Activated gamma-delta T cell (primary cell): ENCODE data around the gene WDR91.
"Not testable (repeated sequence)": the region's sequence is repeated elsewhere in the genome, so short reads cannot be mapped to it uniquely, and the experiment has no call there.

ENCODE experiments used
- DNase-seq: peaks from one replicate; lab custom pipeline; 2025; lab: John Stamatoyannopoulos, UW

WDR91 gene

DNA sequence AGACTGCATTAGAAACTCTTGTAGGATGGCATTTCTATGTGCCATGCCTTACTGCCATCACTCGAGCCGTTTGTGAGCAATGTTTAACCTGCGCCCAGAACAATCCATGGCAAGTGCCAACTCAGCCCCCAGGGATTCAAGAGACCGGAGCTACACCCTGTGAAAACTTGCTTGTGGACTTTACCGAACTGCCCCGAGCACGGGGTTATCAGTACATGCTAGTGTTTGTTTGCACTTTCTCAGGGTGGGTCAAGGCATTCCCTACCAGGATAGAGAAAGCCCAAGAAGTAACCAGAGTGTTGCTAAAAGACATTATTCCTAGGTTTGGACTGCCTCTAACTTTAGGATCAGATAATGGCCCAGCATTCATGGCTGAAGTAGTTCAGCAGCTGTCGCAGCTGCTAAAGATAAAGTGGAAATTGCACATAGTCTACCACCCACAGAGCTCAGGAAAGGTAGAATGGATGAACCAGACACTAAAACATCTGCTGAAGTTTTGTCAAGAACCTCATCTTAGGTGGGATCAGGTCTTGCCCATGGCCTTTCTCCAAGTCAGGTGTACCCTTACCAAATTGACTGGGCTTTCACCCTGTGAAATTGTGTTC, 31.9 kb downstream of the WDR91 start:
- DNase-seq, result no peak

DNA sequence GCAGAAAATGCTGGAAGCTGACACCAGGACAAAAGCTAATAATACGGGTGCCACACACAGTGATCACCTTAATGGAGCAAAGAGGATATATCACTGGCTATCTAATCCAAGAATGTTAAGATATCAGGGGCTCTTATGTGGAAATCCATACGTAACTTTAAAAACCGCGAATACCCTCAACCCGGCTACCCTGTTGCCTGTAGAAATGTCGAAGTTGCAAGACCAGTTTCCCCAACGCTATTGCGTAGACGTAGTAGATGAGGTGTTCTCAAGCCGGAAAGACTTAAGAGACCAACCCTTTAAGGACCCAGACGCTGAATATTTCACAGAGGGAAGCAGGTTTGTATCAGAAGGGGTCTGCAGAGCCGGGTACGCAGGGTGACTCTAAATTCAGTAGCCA, 33.0 kb downstream of the WDR91 start:
- no peak for DNase-seq

DNA sequence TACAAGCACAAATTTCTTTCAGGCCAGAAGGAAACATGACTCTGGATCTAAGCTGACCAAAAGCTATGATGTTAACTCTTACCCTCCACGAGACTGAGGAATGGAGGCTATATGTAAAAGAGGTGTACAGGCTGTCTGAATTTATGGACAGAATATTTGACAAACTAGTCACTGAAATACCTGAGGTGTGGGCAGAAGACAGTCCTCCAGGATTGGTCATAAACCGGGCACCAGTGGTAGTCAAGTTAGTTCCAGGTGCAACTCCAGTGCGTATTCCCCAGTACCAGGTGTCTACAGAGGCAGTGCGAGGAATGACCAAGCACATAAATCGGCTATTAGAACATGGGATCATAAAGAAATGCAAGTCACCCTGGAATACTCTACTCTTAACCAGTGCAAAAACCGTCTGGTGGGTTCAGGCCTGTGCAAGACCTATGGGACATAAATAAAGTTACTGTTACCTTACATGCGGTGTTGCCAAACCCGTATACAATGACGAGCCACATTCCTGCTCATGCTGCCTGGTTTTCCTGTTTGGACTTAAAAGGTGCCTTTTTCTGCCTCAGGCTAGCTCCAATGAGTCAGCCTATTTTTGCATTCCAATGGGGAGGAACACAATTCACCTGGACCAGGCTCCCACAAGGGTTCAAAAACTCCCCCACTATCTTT, 34.2 kb downstream of the WDR91 start:
- no peak for DNase-seq

DNA sequence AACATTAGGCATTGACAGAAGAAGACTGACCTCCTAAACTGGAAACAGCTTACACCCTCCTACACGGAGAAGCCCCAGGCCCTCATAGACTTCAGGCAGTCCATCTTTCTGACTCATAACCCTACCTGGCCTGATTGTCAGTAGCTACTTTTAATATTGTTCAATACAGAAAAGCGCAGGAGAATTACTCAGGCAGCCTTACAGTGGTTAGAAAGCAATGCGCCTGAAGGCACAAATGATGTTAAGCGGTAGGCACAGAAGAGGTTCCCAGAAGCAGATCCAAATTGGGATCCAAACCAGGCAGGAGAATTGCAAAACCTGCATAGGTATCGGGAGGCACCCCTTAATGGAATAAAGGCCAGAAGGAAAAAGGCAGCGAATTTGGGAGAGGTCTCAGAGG, 35.4 kb downstream of the WDR91 start:
- no peak for DNase-seq

DNA sequence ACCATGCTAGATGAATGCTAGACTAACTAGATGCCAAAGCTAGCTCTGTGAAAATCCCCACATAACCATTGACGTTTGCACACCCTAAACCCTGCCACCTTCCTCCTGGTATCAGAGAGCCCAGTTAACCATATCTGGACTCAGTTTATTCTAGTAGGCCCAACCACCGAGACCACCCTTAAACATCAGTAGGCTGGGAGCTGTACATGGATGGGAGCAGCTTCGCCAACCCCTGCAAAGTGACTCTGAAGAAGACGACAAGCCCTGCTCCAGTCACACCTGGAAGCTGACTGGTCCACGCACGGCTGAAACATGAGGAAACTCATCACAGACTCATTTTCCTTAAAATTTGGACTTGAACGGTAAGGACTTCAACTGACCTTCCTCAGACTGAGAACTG, 36.4 kb downstream of the WDR91 start:
- no peak for DNase-seq

DNA sequence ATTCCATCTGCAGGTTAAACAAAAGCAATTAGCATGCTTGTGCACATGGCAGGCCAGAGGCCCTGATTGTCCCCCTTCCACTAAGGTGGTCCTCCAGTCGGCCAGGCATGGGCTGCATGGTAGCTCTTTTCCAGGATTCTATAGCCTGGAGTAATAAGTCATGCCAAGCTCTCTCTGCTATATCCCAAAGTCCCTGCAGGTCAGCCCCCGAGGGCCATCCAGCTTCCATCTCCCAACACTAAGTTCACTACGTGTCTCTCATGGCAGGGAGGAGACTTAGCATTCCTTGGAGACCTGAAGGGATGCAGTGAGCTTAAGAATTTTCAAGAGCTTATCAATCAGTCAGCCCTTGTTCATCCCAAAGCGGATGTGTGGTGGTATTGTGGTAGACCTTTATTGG, 37.4 kb downstream of the WDR91 start:
- DNase-seq, result not testable (repeated sequence)

DNA sequence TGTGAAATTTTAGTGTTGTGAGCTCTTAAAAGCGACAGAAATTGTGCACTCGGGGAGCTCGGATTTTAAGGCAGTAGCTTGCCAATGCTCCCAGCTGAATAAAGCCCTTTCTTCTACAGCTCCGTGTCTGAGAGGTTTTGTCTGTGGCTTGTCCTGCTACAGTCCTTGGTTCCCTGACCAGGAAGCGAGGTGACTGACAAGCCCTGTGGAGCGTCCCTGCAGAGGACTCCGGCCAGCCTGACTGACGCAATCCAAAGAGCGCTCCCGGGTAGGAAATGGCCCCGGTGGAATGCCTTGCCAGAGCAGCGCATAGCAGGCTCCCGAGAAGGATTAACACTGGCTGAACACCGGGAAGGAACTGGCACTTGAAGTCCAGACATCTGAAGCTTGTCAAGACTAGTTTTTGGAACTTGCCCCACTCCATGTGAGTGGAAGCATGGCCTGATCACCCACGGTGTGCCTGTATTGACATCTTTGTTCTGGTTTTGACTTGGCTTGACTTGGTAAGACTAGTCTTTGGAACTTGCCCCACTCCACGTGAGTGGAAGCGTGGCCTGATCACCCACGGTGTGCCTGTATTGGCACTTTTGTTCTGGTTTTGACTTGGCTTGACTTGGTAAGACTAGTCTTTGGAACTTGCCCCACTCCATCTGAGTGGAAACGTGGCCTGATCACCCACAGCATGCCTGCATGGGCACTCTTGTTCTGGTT, 39.6 kb downstream of the WDR91 start:
- DNase-seq, result not testable (repeated sequence)

DNA sequence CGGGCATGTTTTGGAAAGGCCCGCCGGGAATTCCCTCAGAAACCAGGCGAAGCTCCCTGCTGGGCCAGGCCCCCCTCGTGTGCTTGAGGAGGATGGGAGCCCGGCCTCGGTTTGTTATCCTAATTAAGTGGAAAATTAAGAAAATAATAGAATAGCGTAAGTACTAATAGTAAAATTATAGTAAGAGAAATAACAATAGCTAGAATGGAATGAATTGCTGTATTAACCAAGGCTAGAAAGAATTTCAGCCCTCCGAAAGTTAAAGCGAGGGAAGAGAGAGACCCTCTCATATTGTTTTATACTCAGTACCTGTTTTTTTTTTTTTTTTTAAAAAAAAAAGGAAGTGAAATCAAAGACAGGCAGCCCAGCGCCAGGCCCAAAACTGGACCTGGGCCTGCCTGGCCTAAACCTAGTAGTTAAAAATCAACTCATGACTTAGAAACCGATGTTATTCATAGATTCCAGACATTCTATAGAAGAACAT, 40.3 kb downstream of the WDR91 start:
- DNase-seq, result not testable (repeated sequence)

DNA sequence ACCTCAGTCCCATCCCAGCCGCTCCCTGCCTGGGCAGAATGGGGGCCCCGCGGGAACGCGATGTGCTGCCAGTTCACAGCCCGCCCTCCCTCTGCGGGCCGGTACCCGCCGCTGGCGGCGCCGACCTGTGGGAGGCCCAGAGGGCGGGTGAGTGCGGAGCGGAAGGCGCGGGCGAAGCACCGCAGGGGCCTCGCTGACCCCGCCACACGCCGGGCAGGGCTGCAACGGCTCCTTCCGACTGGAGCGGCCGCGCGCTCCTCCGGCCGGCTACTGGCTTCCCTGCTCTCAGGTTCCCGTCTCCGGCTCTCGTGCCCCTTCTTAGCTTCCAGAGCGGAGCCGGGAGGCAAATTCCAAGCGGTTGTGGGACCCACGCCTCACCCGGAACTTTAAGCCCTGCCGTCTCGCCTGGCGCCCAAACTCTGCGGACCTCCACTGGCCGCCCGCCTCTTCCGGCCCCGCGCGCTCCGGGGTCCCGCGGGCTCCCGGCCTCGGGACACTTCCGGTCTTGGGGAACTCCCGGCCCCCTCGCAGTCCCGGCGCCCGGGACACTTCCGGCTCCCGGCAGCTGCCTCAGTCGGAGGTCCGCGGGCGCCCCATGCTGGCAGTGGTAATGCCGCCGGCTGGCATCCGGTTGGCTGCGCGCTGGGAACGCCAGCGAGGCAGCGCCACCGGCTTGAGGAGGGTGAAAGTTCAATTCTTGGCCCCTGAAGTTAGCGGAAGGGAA, 40.9 kb downstream of the WDR91 start, which contains the start of gene CYREN:
TSS of gene CYREN (minus strand) at position 434 of the 724 bp plus-strand sequence. CDS start 1,785 bp downstream, outside the sequence.
- DNase-seq, result peak; percentile 85

DNA sequence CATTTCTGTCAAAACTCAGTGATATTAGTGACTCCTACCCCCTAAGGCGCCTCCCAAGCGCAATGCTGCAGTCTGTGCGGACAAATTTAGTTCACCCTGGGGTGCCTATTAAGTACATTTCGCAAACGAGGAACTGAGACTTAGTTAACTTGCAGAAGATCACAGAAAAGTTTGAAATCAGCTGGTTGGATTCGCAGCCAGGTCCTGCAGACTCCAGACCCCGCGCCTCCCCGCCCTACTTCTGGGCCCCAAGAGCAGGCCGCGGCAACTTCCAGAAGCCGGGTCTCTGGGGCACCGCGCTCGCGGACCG, 41.4 kb downstream of the WDR91 start:
- no peak for DNase-seq

DNA sequence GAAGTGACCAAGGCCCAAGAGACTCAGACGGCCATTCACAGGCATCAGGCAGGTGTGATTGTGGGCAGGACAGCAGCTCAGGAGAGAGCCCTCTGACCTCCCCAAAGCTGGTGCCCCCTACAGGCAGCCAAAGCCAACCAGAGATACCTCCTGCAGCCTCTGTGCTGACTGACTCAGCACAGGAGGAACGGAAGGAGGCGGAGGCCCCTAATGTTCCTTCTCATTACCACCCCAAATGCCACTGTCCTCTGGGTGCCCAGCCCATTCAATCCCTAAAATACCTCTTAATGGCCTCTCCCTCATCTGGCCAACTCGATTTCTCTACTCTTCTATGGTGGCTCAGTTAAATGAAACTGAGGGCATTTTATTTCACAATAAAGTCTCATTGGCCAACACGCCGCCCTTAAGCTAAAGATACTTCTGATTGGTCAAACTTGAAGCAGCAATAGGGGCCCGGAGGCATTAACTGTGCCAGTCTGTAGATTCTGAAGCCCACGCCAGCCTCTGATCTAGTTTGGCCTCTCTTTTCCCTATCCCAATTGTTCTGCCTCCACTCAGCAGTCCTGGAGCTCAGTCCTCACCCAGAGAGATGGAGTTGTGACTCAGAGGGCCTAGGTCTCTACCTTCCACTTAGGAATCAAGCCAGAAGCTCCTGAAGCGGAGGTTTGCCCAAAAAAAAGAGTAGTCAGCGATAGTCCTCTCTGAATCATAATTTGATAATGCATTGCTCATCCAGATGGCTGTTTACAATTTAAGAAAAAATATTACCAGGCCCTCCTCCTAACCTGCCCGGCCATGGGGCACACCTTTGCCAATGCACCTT, 42.0 kb downstream of the WDR91 start:
- DNase-seq, result no peak

DNA sequence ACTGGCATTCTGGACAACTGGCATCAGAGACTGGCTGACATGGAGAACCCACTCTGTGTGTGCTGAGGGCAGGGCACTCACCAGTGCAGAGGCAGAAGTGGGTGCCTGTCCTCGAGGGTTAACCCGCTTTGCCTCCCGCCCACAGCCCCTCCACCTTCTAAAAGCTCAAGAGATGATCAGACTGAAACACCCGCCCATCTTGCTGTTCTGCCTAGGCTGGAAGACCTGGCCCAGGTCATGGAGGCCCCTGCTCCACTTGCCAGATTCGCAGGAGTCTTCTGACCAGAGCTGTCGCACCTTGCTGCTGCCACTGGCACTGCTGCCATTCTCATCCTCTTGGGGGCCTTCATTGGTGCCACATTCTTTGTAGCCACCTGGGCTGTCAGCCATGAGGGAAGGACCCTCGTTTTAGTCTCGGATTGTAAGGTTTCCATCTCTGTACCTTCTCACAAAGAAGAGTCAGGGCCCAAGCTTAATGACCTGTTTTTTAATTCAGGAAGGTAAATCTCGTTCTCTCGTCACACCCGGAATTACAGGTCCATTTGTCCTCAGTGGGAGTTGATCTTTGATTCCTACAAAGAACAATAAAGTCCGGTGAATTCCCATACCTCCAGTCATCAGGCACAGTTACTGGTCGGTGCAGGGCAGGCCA, 42.7 kb downstream of the WDR91 start:
- no peak for DNase-seq

DNA sequence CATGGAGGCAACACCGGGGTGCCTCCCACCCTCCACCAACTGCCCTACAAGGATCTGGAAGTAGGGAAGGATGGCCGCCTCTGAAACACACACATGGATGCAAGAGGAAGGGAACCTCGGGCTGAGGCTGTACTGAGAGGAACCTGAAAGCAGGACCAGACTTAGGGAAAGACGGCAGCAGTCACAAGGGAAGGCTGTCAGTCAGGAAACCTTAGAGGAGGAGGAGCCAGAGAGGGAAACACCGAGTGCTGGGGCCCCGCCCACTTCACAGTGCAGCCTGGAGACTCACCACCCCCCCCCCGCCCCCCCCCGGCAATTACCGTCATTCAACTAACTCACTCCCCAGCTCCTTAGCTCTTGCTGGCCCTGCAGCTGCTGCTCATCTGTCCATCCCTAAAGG, 43.3 kb downstream of the WDR91 start:
- no peak for DNase-seq

DNA sequence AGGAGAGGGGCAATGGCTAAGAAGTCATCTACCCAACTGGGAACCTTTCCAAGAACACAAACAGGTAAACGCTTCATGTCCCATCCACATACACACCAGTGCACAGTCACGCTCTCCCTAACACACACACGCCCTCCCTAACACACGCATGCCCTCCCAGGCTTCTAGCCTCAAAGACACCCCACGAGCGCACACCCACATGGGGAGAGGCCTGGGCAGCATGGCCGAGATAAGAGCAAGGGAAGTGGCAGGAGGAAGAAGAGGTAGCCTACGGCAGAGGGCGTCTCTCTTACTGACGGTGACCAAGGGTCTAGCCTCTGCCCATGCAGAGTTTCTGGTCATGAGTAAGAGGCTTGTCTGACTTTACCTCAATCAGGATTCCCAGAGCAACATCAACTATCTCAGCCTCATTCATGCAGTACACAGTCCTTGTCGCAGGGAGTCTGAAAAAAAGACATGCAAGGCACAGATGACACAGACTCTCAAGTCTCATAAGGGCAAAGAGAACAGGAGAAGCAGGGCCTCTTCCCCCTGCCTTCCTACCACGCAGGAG, 43.9 kb downstream of the WDR91 start:
- no peak for DNase-seq

DNA sequence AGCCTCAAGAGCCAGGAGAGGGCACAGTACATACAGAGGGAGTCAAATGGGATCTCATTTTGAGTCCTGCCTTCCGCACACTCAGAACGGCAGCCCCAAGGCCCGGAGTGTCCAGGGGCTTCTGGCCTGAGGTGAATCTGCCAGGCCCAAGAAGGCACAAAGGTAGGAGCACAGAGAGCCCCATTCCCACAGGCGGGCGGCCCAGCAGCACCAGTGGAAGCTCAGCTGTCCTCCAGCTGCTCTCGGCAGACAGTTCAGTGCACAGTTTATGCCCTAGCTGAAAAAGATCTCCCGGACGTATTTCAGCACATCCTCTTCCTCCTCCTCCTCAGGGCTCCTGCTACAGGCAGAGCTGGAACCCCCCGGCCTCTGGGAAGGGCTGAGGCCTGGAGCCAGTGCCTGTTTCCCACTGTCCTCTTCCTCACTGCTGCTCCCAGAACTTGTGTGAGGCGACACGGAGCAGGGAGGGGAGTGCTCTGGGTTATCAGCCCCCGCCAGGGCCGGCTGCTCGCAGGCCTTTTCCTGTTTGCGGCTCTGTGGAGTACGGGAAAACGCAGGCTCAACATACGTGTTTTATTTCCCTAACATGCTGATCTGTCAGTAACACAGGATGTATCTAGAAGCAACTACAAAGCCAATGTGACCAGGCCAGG, 44.9 kb downstream of the WDR91 start:
- DNase-seq, result no peak

DNA sequence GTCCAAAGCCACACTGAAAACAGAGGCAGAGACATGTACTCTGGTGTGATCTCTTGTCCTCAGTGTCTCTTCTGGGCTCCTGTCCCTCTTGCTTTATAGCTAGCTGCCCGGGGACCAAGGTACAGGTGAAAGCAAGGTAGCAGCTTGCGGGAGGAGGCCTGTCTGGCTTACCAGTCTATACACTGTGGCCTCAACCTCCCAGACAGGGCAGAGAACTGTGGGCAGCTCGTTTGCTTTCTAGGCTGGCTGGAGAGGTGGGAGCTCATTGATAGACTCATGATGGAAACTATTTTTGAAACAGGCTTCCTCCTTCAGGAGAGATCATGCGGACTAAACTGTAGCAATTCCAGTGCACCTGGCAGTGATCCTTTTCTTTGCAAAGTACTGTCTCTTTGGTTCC, 45.5 kb downstream of the WDR91 start:
- no peak for DNase-seq

DNA sequence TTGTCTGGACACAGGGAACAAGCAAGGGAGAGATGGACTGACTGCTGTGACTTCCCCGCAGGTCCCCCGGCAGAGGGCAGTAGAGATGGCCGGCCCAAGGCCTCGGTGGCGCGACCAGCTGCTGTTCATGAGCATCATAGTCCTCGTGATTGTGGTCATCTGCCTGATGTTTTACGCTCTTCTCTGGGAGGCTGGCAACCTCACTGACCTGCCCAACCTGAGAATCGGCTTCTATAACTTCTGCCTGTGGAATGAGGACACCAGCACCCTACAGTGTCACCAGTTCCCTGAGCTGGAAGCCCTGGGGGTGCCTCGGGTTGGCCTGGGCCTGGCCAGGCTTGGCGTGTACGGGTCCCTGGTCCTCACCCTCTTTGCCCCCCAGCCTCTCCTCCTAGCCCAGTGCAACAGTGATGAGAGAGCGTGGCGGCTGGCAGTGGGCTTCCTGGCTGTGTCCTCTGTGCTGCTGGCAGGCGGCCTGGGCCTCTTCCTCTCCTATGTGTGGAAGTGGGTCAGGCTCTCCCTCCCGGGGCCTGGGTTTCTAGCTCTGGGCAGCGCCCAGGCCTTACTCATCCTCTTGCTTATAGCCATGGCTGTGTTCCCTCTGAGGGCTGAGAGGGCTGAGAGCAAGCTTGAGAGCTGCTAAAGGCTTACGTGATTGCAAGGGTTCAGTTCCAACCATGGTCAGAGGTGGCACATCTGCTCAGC, 46.8 kb downstream of the WDR91 start:
- DNase-seq, result no peak

DNA sequence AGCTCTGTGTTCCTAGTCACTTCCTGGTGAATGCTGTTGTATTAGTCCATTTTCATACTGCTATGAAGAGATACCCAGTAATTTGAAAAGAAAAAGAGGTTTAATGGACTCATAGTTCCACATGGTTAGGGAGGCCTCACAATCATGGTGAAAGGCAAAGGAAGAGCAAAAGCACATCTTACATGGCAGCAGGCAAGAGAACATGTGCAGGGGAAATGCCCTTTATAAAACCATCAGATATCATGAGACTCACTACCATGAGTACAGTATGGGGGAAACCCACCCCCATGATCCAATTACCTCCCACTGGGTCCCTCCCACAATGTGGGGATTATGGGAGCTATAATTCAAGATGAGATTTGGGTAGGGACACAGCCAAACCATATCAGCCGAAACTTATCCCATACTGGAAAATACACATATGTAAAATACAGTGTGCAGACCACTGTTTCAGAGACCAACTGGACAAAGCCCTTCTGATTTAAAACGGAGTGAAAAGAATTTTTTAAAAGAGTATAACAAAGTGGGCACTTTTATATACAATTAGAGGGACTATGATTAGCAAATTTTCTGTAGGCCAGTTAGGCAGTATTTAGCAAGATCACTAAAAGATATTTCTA, 48.8 kb downstream of the WDR91 start:
- DNase-seq, result no peak

DNA sequence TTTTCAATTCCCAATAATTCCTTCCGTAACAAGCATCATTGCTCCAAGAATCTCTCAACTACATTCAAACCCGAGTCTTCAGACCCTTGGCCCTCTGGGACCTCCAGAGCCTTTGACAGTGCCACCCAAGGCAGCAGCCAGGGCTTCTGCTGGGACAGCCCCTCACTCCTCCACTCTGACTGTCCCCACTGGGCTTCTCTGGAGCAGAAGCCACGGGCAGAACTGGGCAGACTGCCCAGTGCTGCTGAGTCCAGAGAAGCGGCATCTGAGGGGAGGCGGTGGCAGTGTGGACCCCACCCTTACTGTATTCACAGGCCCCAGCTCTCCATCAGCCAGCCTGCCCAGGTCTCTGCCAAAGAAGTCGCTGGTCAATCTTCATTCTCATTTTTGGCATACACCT, 49.7 kb downstream of the WDR91 start:
- DNase-seq, result no peak
